ENCODE data around the gene TSPAN7. TPM values are rescaled to one million over a fixed set of nuclear protein-coding genes. Genes with fewer than 3 reads are reported as not detected.

The TSPAN7 gene
- total RNA-seq, 2 donors from 2014 or later: 8.6 to 18.8 TPM

GRCh38 chrX:38651625-38652601, 90.6 kb downstream of the TSPAN7 start:
- no peaks in the 10 kb centered on the region for H3K27me3 ChIP-seq
- no peak overlapping the region for H3K4me3 ChIP-seq
- intact Hi-C loops (cut with DNase I): no loop called here
- WGBS, 2 donors: 84 to 89% methylated on average over 2 of the region's 2 CpGs
- no peaks in the 10 kb centered on the region for H3K9me3 ChIP-seq
- ATAC-seq (no peak), DNase-seq (no peak)
- no peak overlapping the region for H3K27ac ChIP-seq
- TF ChIP-seq POLR2A (IDR thresholded peaks at IDR 0.05) (no peak), CTCF (IDR thresholded peaks at IDR 0.05) (no peak)
- H3K36me3 ChIP-seq (replicated peaks in 1 of 2; ENCODE audit: insufficient read depth in 1 of 2, low read depth in 2 of 2): no peaks in the 10 kb centered on the region
- peaks cover 6% of the 10 kb centered on the region for H3K4me1 ChIP-seq

GRCh38 chrX:38652934-38653442, 91.6 kb downstream of the TSPAN7 start:
- Histone ChIP-seq H3K27me3 (no peaks in the 10 kb centered on the region), H3K4me3 (no peak overlapping the region), H3K9me3 (no peaks in the 10 kb centered on the region), H3K27ac (no peak overlapping the region), H3K36me3 (replicated peaks in 1 of 2; ENCODE audit: insufficient read depth in 1 of 2, low read depth in 2 of 2) (no peaks in the 10 kb centered on the region), H3K4me1 (peaks cover 6% of the 10 kb centered on the region)
- DNase-seq (no peak), ATAC-seq (no peak)
- intact Hi-C loops (cut with DNase I): no loop called here
- WGBS, 2 donors: 71 to 85% methylated on average over 12 to 13 of the region's 13 CpGs
- no peak for TF ChIP-seq POLR2A (IDR thresholded peaks at IDR 0.05)
- peak in 1 of 7 experiments; percentile 2 for TF ChIP-seq CTCF (IDR thresholded peaks at IDR 0.05)

- Histone ChIP-seq H3K4me3 (no peak overlapping the region), H3K9me3 (no peaks in the 10 kb centered on the region), H3K4me1 (peaks cover 6% of the 10 kb centered on the region), H3K27me3 (no peaks in the 10 kb centered on the region), H3K27ac (no peak overlapping the region), H3K36me3 (replicated peaks in 1 of 2; ENCODE audit: insufficient read depth in 1 of 2, low read depth in 2 of 2) (no peaks in the 10 kb centered on the region)
- DNase-seq (peak in 2 of 4 donors; percentile 18 to 44), ATAC-seq (no peak)
- intact Hi-C loops (cut with DNase I): no loop called here
- TF ChIP-seq CTCF (IDR thresholded peaks at IDR 0.05) (peak in 6 of 7 experiments; percentile 29 to 56 (median 46)), POLR2A (IDR thresholded peaks at IDR 0.05) (no peak)
- WGBS, 2 donors: 46 to 78% methylated on average over 1 of the region's 1 CpG
Observed at GRCh38 chrX:38654302-38654701, 93.0 kb downstream of the TSPAN7 start.

- DNase-seq (no peak), ATAC-seq (no peak)
- Histone ChIP-seq H3K36me3 (replicated peaks in 1 of 2; ENCODE audit: insufficient read depth in 1 of 2, low read depth in 2 of 2) (no peaks in the 10 kb centered on the region), H3K27ac (no peak overlapping the region), H3K4me3 (no peak overlapping the region), H3K4me1 (peaks cover 16% of the 10 kb centered on the region), H3K9me3 (no peaks in the 10 kb centered on the region), H3K27me3 (no peaks in the 10 kb centered on the region)
- intact Hi-C loops (cut with DNase I): no loop called here
- TF ChIP-seq CTCF (IDR thresholded peaks at IDR 0.05): no peak
- no peak for TF ChIP-seq POLR2A (IDR thresholded peaks at IDR 0.05)
- 20 to 29% methylated on average over 4 of the region's 4 CpGs for WGBS, 2 donors
Observed at GRCh38 chrX:38656350-38656915, 95.1 kb downstream of the TSPAN7 start.
